Gastrocnemius medialis (tissue), 4 donors: Measurements from ENCODE around the gene ELANE. TPM values are rescaled to one million over a fixed set of nuclear protein-coding genes. Genes with fewer than 3 reads are reported as not detected.

Experiments
- ATAC-seq, 2 donors: fragments of 150-250 bp; one replicate each; pipeline ENCODE4 v1.9.1; 2016
- DNase-seq, 2 donors: peaks; one replicate each; pipeline ENCODE4 v3.0.0-alpha.2; 2019
- H3K27ac ChIP-seq, 4 donors: fragments of 200-600 bp; sonication (generic); 1 replicate in 1 of 4; 2 replicates in 3 of 4; pipeline ENCODE4 v1.5.1; 2016 to 2018; ENCODE audit warnings: mild to moderate bottlenecking in 2 of 4, moderate library complexity in 1 of 4
- H3K27me3 ChIP-seq, 3 donors: fragments of 200-600 bp; sonication (generic) in 2 of 3; 1 replicate in 1 of 3; 2 replicates in 2 of 3; pipeline versions ENCODE4 v1.5.1 to v1.6.0; 2016 to 2019; ENCODE audit warnings: mild to moderate bottlenecking in 1 of 3, moderate library complexity in 1 of 3
- H3K36me3 ChIP-seq, 2 donors: fragments of 200-600 bp; sonication (generic) in 1 of 2; one replicate each; pipeline ENCODE4 v1.5.1; 2017 to 2018
- H3K4me1 ChIP-seq, 2 donors: fragments of 200-600 bp; sonication (generic) in 1 of 2; one replicate each; pipeline ENCODE4 v1.5.1; 2016 to 2017; ENCODE audit warnings: mild to moderate bottlenecking in 2 of 2
- H3K4me3 ChIP-seq, 4 donors: fragments of 200-600 bp; sonication (generic) in 3 of 4; 1 replicate in 1 of 4; 2 replicates in 3 of 4; pipeline ENCODE4 v1.5.1; 2016 to 2019; ENCODE audit warnings: mild to moderate bottlenecking in 2 of 4
- H3K9me3 ChIP-seq, 3 donors: fragments of 200-600 bp; sonication (generic) in 2 of 3; 1 replicate in 1 of 3; 2 replicates in 2 of 3; pipeline ENCODE4 v1.5.1; 2016 to 2019
- POLR2A ChIP-seq, 2 donors: fragments of 450-650 bp; IDR thresholded peaks; one replicate each; pipeline ENCODE4 v1.6.1; 2017; ENCODE audit warnings: antibody characterized with exemption in 2 of 2, mild to moderate bottlenecking in 2 of 2, moderate library complexity in 2 of 2
- in situ Hi-C, 4 donors: fragments of 200-750 bp; cut with MboI; loops; one replicate each; pipeline versions ENCODE4 v1.15.0 to v1.8.0; 2017; ENCODE audit warnings: low sequenced_read_pairs in 4 of 4
- intact Hi-C: fragments of 100-400 bp; cut with DNase I; formaldehyde crosslinking; loops from one replicate; pipeline ENCODE4 v1.15.1; 2023; ENCODE audit warnings: low total_unique reads
- total RNA-seq, 4 donors: library from RNA; depleted of rRNA; stranded (reverse); fragments of >200 nt; gene quantifications; one replicate each; pipeline versions ENCODE4 v1.1.0 to v1.2.3, GENCODE V29; 2016
- TF ChIP-seq, protein P1 (sequence below), 5 experiments: fragments of 450-650 bp in 3 of 5; fragments of 200-600 bp in 2 of 5; sonication (generic) in 2 of 5; IDR thresholded peaks in 4 of 5; conservative IDR thresholded peaks in 1 of 5; 1 replicate in 4 of 5; 2 replicates in 1 of 5; pipeline ENCODE4 v1.5.1; 2016 to 2019; ENCODE audit warnings: antibody characterized with exemption in 5 of 5, mild to moderate bottlenecking in 3 of 5, moderate library complexity in 3 of 5

The ELANE gene
- total RNA-seq, 4 donors from 2014 or later = 0.46 to 0.84 TPM; not detected in 2

DNA sequence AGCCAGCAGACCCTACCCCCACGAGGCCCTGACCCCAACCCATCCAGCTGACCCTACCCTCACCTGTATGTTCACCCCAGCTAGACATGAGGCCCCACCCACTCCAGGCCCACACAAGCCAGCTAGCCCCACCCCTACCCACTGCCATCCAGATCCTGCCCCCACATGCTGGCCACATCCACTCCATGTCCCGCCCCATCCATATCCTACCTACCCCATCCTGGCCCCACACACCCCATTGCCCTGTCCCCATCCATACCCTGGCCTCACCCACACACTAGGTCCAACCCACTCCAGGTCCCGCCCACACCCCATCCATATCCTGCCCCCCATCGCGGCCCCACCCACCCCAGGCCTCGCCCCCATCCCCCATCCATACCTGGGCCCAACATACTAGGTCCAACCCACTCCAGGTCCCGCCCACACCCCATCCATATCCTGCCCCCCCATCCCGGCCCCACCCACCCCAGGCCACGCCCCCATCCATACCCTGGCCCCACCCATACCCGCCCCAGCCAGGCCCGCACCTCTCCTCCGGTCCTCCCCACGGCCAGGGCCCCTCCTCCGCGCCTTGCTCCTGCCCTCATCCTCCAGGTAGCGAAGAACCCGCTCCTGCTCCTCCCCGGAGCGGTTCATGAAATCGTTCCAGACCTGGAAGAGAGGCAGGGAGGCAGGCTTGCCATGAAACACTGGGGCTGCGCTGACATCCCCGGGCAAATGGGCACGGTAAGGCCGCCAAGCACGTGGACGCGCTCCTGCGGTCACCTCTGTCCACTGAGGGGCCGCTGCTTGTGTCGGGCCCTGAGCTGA, 48.4 kb downstream of the ELANE start:
- TF ChIP-seq, protein P1, sequence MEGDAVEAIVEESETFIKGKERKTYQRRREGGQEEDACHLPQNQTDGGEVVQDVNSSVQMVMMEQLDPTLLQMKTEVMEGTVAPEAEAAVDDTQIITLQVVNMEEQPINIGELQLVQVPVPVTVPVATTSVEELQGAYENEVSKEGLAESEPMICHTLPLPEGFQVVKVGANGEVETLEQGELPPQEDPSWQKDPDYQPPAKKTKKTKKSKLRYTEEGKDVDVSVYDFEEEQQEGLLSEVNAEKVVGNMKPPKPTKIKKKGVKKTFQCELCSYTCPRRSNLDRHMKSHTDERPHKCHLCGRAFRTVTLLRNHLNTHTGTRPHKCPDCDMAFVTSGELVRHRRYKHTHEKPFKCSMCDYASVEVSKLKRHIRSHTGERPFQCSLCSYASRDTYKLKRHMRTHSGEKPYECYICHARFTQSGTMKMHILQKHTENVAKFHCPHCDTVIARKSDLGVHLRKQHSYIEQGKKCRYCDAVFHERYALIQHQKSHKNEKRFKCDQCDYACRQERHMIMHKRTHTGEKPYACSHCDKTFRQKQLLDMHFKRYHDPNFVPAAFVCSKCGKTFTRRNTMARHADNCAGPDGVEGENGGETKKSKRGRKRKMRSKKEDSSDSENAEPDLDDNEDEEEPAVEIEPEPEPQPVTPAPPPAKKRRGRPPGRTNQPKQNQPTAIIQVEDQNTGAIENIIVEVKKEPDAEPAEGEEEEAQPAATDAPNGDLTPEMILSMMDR (IDR thresholded peaks at IDR 0.05 in 4 of 5, conservative IDR thresholded peaks at IDR 0.05 in 1 of 5) = no peak
- TF ChIP-seq POLR2A (IDR thresholded peaks at IDR 0.05) = no peak
- no peaks in the 10 kb centered on the region for H3K4me1 ChIP-seq
- no peak for DNase-seq
- no peaks in the 10 kb centered on the region for H3K27me3 ChIP-seq
- no peak overlapping the region for H3K4me3 ChIP-seq
- no peaks in the 10 kb centered on the region for H3K9me3 ChIP-seq
- H3K36me3 ChIP-seq = peaks cover 0 to 20% of the 10 kb centered on the region in 2 donors
- intact Hi-C loops = no loop called here
- no peak for ATAC-seq
- in situ Hi-C loops = no loop called here
- H3K27ac ChIP-seq = no peak overlapping the region

DNA sequence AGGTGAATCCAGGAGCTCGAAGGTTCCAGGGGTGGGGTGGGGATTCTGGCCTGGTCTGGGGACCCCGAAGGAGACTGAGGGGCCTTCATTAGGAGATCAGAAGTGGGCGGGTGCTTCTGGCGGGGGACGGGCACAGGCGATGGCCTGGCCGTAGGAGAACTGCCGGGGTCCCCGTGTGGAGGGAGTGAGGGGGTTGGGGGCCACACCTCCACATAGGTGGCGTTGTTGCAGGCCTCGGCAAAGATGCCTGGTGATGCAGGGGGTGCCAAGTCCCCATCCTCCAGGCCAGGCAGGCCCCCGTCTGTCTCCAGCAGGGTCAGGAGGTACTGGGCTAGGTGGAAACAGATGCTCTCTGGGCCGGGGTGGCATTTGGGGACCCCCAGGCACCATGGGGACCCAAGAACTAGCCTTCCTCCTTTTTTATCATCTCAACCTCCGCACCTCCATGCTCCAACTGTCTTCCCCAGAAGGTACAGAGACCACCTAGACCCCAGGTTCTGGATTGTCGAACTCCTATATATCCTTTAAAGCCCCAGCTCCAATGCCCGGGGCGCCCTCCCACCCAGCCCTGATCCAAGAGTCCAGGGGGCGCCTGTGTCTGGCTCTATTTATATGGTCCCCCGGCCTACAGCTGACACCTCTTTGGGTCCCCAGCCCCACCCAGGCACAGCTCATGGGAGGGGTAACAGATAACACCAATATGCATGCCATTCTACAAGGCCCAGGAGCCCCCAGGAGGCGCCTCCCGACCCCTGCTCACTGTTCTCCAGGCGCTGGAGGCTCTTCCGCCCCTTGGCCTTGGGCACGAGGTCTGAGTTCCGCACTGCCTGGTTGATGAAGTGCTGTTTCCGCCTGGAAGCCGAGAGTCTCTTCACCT, 49.4 kb downstream of the ELANE start:
- no peak for TF ChIP-seq POLR2A (IDR thresholded peaks at IDR 0.05)
- TF ChIP-seq, protein P1 (IDR thresholded peaks at IDR 0.05 in 4 of 5, conservative IDR thresholded peaks at IDR 0.05 in 1 of 5) = no peak
- Histone ChIP-seq H3K36me3 (peaks cover 0 to 20% of the 10 kb centered on the region in 2 donors), H3K4me3 (no peak overlapping the region), H3K9me3 (no peaks in the 10 kb centered on the region), H3K27ac (no peak overlapping the region), H3K27me3 (no peaks in the 10 kb centered on the region), H3K4me1 (no peaks in the 10 kb centered on the region)
- no peak for DNase-seq
- ATAC-seq = no peak
- intact Hi-C loops (no loop called here), in situ Hi-C loops (no loop called here)

DNA sequence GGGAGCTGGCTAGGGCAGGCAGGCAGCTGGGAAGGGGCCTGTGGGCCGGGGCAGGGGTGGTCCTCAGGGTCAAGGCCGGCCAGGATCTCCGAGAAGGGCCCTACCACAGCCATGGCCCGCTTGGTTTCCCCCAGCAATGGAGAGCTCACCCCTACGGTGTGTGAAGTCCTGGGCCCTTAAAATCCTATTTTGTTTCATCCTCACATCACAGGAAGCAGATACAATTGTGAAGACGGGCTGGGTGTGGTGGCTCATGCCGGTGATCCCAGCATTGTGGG, 49.9 kb downstream of the ELANE start:
- no peak overlapping the region for H3K4me3 ChIP-seq
- DNase-seq = no peak
- TF ChIP-seq, protein P1 (IDR thresholded peaks at IDR 0.05 in 4 of 5, conservative IDR thresholded peaks at IDR 0.05 in 1 of 5) = no peak
- no peak for TF ChIP-seq POLR2A (IDR thresholded peaks at IDR 0.05)
- peaks cover 0 to 20% of the 10 kb centered on the region in 2 donors for H3K36me3 ChIP-seq
- no peak for ATAC-seq
- no peak overlapping the region for H3K27ac ChIP-seq
- in situ Hi-C loops = no loop called here
- H3K27me3 ChIP-seq = no peaks in the 10 kb centered on the region
- no peaks in the 10 kb centered on the region for H3K4me1 ChIP-seq
- intact Hi-C loops = no loop called here
- H3K9me3 ChIP-seq = no peaks in the 10 kb centered on the region

DNA sequence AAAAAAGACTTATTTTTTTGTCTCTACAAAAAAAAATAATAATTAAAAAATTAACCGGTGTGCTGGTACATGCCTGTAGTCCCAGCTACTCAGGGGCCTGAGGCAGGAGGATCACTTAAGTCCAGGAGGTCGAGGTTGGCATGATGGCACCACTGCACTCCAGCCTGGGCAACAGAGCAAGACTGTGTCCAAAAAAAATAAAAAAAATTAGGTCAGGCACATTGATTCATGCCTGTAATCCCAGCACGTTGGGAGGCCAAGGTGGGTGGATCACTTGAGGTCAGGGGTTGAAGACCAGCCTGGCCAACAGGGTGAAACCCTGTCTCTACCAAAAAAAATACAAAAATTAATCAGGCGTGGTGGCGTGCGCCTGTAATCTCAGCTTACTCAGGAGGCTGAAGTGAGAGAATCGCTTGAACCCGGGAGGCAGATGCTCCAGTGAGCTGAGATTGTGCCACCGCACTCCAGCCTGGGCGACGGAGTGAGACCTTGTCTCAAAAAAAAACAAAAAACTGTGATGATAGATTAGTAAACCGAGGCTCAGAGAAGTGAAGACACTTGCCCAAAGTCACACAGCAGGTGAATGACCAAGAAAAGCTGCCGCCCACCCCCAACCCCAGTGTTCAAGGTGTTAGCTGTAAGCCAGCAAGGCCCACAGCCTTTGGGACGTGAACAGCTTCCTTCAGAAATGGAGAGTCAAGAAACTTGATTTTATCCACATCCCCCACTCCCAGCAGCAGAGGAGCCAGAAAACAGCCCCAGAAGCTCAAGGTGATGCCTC, 50.5 kb downstream of the ELANE start:
- TF ChIP-seq, protein P1 (IDR thresholded peaks at IDR 0.05 in 4 of 5, conservative IDR thresholded peaks at IDR 0.05 in 1 of 5) = no peak
- TF ChIP-seq POLR2A (IDR thresholded peaks at IDR 0.05) = no peak
- H3K36me3 ChIP-seq = peaks cover 0 to 20% of the 10 kb centered on the region in 2 donors
- no peaks in the 10 kb centered on the region for H3K4me1 ChIP-seq
- H3K9me3 ChIP-seq = no peaks in the 10 kb centered on the region
- no peak overlapping the region for H3K4me3 ChIP-seq
- intact Hi-C loops (no loop called here), in situ Hi-C loops (no loop called here)
- no peak overlapping the region for H3K27ac ChIP-seq
- ATAC-seq = no peak
- H3K27me3 ChIP-seq = no peaks in the 10 kb centered on the region
- no peak for DNase-seq
